HFFc6 (cell line): ENCODE data around the gene ZNF700. TPM values are rescaled to one million over a fixed set of nuclear protein-coding genes. Genes with fewer than 3 reads are reported as not detected.
"Not testable (repeated sequence)": the region's sequence is repeated elsewhere in the genome, so short reads cannot be mapped to it uniquely, and the experiment has no call there.

Experiments used
- DNase-seq: peaks from one replicate; pipeline ENCODE4 v3.0.0-alpha.2; 2018
- H3K27ac Mint-ChIP-seq: 2 replicates; pipeline ENCODE4 v1.8.0; 2020; ENCODE audit warnings: mild to moderate bottlenecking, mixed read lengths
- H3K27me3 Mint-ChIP-seq: 2 replicates; pipeline ENCODE4 v1.8.0; 2021; ENCODE audit warnings: mild to moderate bottlenecking, moderate library complexity, mixed read lengths; ENCODE audit not compliant: insufficient read depth
- H3K36me3 Mint-ChIP-seq: 2 replicates; pipeline ENCODE4 v1.8.0; 2021; ENCODE audit warnings: low read depth, mixed read lengths
- H3K4me1 Mint-ChIP-seq: 2 replicates; pipeline ENCODE4 v1.8.0; 2020; ENCODE audit warnings: low read depth, mixed read lengths
- H3K4me3 Mint-ChIP-seq: 2 replicates; pipeline ENCODE4 v1.8.0; 2020; ENCODE audit warnings: mild to moderate bottlenecking, moderate library complexity, mixed read lengths
- H3K9me3 Mint-ChIP-seq: 2 replicates; pipeline ENCODE4 v1.8.0; 2020; ENCODE audit warnings: mild to moderate bottlenecking, mixed read lengths
- total RNA-seq, 6 experiments: library from RNA; stranded (reverse); fragmentation: NEBNext Ultra II Directional; extraction: Animal tissue kit (Norgen Biotek cat#: 25700); gene quantifications; 2 replicates in 1 of 6; 3 replicates in 5 of 6; pipeline ENCODE4 v1.2.3, GENCODE V29; 2021
- TF ChIP-seq, protein P1 (sequence below): fragments of 200-600 bp; sonication (generic); IDR thresholded peaks from 2 replicates; pipeline ENCODE4 v1.5.0; 2021; ENCODE audit warnings: antibody characterized with exemption, mild to moderate bottlenecking

Gene ZNF700
- total RNA-seq, 6 experiments from 2014 or later, result 4.6 to 6.0 (median 5.2) TPM

DNA sequence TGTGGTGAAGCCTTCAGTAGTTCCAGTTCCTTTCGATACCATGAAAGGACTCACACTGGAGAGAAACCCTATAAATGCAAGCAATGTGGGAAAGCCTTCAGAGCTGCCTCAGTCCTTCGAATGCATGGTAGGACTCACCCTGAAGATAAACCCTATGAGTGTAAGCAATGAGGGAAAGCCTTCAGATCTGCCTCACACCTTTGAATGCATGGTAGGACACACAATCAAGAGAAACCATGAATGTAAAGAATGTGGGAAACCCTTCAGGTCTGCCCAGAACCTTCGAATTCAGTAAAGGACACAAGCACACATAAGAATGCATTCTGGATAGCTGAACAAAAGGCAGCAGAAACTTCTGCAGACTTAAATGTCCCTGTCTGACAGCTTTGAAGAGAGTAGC is 19.0 kb upstream of the ZNF700 start:
- peaks cover 87% of the 10 kb centered on the region for H3K9me3 Mint-ChIP-seq
- TF ChIP-seq, protein P1, sequence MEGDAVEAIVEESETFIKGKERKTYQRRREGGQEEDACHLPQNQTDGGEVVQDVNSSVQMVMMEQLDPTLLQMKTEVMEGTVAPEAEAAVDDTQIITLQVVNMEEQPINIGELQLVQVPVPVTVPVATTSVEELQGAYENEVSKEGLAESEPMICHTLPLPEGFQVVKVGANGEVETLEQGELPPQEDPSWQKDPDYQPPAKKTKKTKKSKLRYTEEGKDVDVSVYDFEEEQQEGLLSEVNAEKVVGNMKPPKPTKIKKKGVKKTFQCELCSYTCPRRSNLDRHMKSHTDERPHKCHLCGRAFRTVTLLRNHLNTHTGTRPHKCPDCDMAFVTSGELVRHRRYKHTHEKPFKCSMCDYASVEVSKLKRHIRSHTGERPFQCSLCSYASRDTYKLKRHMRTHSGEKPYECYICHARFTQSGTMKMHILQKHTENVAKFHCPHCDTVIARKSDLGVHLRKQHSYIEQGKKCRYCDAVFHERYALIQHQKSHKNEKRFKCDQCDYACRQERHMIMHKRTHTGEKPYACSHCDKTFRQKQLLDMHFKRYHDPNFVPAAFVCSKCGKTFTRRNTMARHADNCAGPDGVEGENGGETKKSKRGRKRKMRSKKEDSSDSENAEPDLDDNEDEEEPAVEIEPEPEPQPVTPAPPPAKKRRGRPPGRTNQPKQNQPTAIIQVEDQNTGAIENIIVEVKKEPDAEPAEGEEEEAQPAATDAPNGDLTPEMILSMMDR, result no peak
- H3K36me3 Mint-ChIP-seq, result peaks cover 72% of the 10 kb centered on the region
- H3K4me1 Mint-ChIP-seq, result no peaks in the 10 kb centered on the region
- DNase-seq, result no peak
- H3K27ac Mint-ChIP-seq, result no peak overlapping the region
- no peak overlapping the region for H3K4me3 Mint-ChIP-seq
- H3K27me3 Mint-ChIP-seq, result no peaks in the 10 kb centered on the region; the same call in 1 of the 2 replicates

GRCh38 chr19:11911937-11912336 is 13.0 kb upstream of the ZNF700 start:
- H3K9me3 Mint-ChIP-seq, result peaks cover 72% of the 10 kb centered on the region
- DNase-seq, H3K4me1 Mint-ChIP-seq, H3K27me3 Mint-ChIP-seq, H3K4me3 Mint-ChIP-seq, H3K27ac Mint-ChIP-seq: not testable (repeated sequence)
- peaks cover 56% of the 10 kb centered on the region for H3K36me3 Mint-ChIP-seq

DNA sequence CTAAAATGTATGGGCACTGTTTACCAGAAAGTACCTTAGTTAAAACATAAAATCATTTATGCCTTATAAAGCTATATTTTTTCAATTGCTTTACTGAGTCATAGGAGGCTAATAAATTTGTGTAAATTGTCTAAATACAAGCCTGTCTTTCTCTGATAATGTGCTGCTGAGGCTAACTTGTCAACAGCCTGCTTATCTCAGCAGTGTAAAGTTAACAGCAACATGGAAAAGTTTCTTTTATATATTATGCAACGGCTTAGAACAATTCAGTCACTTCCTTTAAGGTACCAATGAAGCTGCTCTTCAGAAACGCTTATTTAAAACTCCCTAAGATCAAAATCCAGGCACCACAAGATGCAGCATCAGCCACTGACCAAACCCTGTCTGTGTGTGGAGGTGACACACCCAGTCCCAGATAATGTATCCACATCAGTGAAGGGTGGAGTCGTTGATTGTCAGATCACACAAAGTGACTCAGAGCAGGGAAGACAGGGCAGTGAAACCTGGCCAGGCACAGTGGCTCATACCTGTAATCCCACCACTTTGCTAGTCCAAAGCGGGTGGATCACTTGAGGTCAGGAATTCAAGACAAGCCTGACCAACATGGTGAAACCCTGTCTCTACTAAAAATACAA is 10.4 kb upstream of the ZNF700 start:
- not testable (repeated sequence) for H3K27me3 Mint-ChIP-seq, DNase-seq, H3K4me1 Mint-ChIP-seq, H3K27ac Mint-ChIP-seq, H3K4me3 Mint-ChIP-seq
- Mint-ChIP-seq H3K36me3 (peaks cover 32% of the 10 kb centered on the region), H3K9me3 (peaks cover 51% of the 10 kb centered on the region)

DNA sequence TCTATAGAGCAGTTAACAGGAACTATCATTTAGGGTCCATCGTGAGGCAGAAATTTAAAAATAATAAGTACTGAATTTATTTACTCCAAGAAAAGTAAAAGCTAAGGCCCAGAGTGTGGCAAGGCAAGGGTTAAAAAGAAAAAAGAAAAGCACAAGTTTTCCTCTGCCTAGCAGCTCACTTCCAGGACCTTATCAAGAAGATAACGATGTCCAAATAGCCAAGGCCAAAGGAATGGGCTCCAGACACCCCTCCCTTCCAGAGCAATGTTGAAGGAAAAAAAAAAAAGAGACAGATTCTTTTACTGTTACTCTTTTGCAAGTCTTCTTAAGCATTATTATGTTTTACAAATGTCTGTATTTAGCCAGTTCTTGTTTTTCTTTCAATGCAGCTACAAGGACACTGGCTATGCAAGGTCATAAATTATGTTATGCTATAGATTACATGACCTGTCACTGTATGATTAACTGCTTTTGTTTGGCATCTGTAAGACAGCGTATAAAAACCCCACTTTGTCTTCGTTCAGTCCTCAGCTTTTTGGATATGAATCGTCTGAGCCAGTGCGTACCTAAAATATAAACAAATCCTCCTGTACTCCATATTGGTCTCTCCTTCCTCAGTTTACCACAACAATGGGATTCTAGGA is 2.9 kb upstream of the ZNF700 start:
- H3K4me1 Mint-ChIP-seq, result peaks cover 34% of the 10 kb centered on the region
- peaks cover 4% of the 10 kb centered on the region; the same call in 1 of the 2 replicates for H3K9me3 Mint-ChIP-seq
- H3K4me3 Mint-ChIP-seq, result no peak overlapping the region
- H3K27me3 Mint-ChIP-seq, result peaks cover 2% of the 10 kb centered on the region
- no peak for DNase-seq
- no peak overlapping the region for H3K27ac Mint-ChIP-seq
- TF ChIP-seq, protein P1, result no peak
- no peaks in the 10 kb centered on the region; the same call in 1 of the 2 replicates for H3K36me3 Mint-ChIP-seq

DNA sequence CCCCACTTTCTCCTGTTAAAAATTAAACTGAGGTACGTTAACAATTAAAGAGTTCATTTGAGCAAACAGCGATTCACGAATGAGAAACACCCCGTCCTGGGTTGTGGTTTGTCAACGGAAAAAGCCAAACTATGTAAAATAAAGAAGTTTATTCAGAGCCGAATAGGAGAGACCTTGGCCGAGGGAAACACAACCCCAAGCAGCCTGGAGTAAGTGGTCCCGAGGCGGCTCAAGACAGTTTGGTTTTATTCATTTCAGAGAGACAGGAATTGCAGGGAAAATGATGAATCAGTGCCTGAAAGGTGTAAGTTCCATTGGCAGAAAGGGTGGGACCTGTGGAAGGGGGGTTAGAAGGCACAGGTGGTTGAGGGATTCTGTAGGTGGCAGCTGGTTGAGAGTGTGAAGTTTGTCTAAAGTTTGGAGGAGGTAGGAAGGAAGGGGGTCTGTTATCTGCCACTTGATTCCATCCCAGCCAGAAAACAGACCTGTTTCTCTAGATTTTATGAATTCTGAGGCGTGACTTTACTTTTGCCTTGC is 812 bp downstream of the ZNF700 start:
- not testable (repeated sequence) for H3K9me3 Mint-ChIP-seq, H3K27me3 Mint-ChIP-seq, DNase-seq
- H3K27ac Mint-ChIP-seq, result peak overlapping the region; percentile 69
- peaks cover 35% of the 10 kb centered on the region for H3K4me1 Mint-ChIP-seq
- H3K36me3 Mint-ChIP-seq, result peaks cover 15% of the 10 kb centered on the region
- H3K4me3 Mint-ChIP-seq, result peak overlapping the region; percentile 90

DNA sequence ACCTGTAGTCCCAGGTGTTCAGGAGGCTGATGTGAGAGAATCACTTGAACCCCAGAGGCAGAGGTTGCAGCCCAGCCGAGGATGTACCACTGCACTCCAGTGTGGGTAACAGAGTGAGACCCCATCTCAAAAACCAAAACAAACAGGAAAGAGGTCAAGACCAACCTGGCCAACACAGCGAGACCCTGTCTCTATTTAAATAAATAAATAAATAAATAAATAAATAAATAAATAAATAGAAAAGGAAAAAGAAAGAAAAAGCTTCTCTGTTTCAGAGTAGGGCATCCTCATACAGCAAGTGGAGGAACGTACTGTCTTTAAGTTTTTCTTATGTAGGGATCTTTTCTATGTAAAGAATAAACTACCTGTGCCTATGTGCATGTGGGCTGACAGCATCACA is 2.3 kb downstream of the ZNF700 start:
- Mint-ChIP-seq H3K4me3 (no peak overlapping the region), H3K27ac (no peak overlapping the region), H3K4me1 (peaks cover 41% of the 10 kb centered on the region), H3K27me3 (peaks cover 2% of the 10 kb centered on the region), H3K9me3 (peaks cover 6% of the 10 kb centered on the region; the same call in 1 of the 2 replicates), H3K36me3 (peaks cover 21% of the 10 kb centered on the region)
- TF ChIP-seq, protein P1, result no peak
- no peak for DNase-seq

DNA sequence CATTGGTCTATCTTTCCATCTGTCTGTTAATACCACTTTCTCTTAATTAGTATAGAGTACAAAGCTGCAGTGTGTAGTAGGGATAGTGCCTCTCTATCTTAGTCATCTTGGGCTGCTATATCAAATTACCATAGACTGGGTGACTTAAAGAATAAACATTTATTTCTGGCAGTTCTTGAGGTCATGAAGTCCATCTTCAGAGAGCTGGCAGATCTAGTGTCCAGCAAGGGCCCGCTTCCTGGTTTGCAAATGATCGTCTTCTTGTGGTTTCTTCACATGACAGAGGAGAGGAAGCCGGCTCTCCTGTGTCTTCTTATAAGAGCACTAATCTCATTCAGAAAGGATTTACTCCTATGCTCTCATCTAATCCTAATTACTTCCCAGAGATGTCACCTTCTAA is 6.1 kb downstream of the ZNF700 start:
- Mint-ChIP-seq H3K27ac (no peak overlapping the region), H3K4me3 (no peak overlapping the region), H3K9me3 (peaks cover 22% of the 10 kb centered on the region), H3K4me1 (peaks cover 15% of the 10 kb centered on the region), H3K27me3 (no peaks in the 10 kb centered on the region), H3K36me3 (peaks cover 35% of the 10 kb centered on the region)
- no peak for DNase-seq
- TF ChIP-seq, protein P1, result no peak
